HG03354 (cell line): ENCODE results near the gene MXRA7.

Experiments used
- ATAC-seq: cut with Tn5 transposase; IDR thresholded peaks from one replicate; pipeline ENCODE4 v1.9.1; 2021; ENCODE audit warnings: mild to moderate bottlenecking; ENCODE audit not compliant: unreplicated experiment, poor library complexity, severe bottlenecking

MXRA7 gene

DNA sequence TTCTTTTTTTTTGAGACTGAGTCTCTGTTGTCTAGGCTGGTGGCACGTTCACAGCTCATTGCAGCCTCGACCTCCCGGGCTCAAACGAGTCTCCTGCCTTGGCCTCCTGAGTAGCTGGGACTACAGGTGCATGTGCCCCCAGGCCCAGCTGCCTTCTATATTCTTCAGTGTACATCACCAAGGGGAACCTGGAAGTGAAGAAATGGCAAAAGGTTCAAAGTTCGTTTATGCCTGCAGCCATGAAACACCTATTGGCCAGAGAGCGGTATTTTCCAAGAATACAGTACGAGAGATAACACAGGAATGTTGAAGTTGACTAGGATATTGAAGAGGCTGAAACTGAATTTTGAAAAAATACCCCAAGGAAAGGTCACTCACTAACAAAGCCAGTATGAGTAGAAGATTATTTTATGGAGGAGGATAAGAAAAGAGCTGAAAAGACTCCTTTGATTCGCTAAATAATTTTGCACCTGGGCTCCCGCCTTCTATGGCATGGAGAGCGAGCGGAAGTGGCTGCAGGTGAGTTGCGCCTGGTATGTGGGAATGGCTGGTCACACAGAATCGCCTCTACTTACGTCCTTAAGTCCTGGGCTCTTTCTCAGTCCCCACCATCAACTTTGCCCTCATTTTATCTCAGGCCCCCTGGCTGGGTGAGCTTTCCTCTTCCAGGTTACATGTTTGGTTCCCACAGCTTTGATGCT, 77.0 kb downstream of the MXRA7 start:
- ATAC-seq: no peak

DNA sequence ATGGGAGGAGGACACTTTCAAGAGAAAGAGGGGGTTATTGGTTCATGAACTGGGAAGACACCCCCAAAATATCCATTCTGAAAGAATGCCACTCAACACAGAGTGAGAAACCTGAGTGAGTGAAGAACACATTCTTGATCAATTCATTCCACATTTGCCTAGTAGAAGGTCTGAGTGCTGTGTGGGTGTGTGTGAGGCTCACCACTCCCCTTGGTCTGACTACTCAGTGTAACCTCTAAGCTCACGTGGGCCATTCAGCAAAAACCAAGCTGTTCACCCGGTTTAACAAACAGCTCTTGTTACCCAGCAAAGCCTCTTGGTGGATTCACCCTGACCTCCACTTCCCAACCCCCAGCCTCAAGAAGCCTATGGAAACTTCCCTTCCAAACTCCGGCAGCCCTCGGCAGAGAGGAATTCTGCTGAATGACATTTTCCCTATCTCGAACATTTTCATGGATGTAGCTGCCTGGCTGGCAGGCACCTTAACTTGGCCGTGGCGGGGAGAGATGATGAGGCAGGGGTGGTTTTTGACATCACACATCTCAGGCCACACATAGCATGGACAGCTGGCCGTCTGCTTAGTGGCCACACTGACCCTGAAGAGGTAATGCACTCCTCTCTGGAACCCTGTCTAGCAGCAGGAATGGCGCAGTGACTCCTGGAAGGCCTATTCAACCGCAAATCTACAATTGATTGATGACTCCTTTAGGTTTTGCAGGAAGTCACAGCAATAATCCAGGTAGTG, 78.8 kb downstream of the MXRA7 start:
- no peak for ATAC-seq

DNA sequence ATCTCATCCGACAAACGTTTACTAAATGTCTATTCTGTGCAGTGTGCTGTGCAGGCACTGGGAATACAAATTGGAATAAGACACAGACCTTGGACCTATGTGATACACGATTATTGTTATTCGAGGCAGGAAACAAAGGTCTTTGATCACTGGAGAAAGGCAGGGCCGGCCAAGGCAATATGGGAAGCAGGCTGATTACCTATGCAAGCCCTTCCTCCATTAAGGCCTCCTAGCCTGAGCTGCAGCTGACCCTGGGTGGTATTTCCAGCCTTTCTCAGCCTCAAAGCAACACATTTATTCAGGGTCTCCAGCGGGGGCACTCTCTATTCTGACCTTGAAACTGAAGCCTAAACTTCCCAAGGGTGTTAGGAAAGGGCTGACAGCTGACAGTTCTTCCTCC, 80.6 kb downstream of the MXRA7 start:
- no peak for ATAC-seq
